Effector memory CD8-positive, alpha-beta T cell (primary cell): ENCODE results near the gene PRICKLE4.

Source experiments
- ATAC-seq: fragments of 150-1000 bp; cut with Tn5 transposase; replicated peaks from 2 replicates; pipeline ENCODE4 v1.10.0; 2021; ENCODE audit warnings: mild to moderate bottlenecking, moderate library complexity
- DNase-seq, 3 experiments: peaks; one replicate each; pipeline ENCODE4 v3.0.0; 2021
- H3K27ac Mint-ChIP-seq, 2 donors: one replicate each; pipeline ENCODE4 v1.8.0; 2022; ENCODE audit warnings: mild to moderate bottlenecking in 2 of 2, mixed read lengths in 2 of 2, moderate library complexity in 2 of 2
- H3K27me3 Mint-ChIP-seq, 2 donors: one replicate each; pipeline ENCODE4 v1.8.0; 2022; ENCODE audit warnings: mixed read lengths in 2 of 2
- H3K36me3 Mint-ChIP-seq: one replicate; pipeline ENCODE4 v1.8.0; 2022; ENCODE audit warnings: mild to moderate bottlenecking, moderate library complexity, mixed read lengths; ENCODE audit not compliant: insufficient read depth
- H3K4me1 Mint-ChIP-seq, 2 donors: one replicate each; pipeline ENCODE4 v1.8.0; 2022; ENCODE audit warnings: low read depth in 2 of 2, mixed read lengths in 2 of 2
- H3K4me3 Mint-ChIP-seq, 2 donors: one replicate each; pipeline ENCODE4 v1.8.0; 2022; ENCODE audit warnings: mild to moderate bottlenecking in 2 of 2, mixed read lengths in 2 of 2, moderate library complexity in 2 of 2
- H3K9me3 Mint-ChIP-seq, 2 donors: one replicate each; pipeline ENCODE4 v1.8.0; 2022; ENCODE audit warnings: mixed read lengths in 2 of 2

PRICKLE4 gene

GRCh38 chr6:41785689-41786450 lies 5.3 kb downstream of the PRICKLE4 start:
- Mint-ChIP-seq H3K27ac (no peak overlapping the region), H3K4me1 (peaks cover 8 to 12% of the 10 kb centered on the region in 2 donors)
- DNase-seq = no peak

GRCh38 chr6:41786451-41787218 lies 6.1 kb downstream of the PRICKLE4 start:
- ATAC-seq (peak; percentile 72), DNase-seq (peak; percentile 86 to 89 (median 88))
- peaks cover 44% of the 10 kb centered on the region for H3K36me3 Mint-ChIP-seq
- no peaks in the 10 kb centered on the region for H3K9me3 Mint-ChIP-seq
- H3K4me1 Mint-ChIP-seq = peaks cover 3 to 7% of the 10 kb centered on the region in 2 donors
- peak overlapping the region; percentile 95 to 97 for H3K27ac Mint-ChIP-seq
- H3K27me3 Mint-ChIP-seq = no peaks in the 10 kb centered on the region
- H3K4me3 Mint-ChIP-seq = peak overlapping the region; percentile 94 to 95

More at GRCh38 chr6:41785689-41786450, 5.3 kb downstream of the PRICKLE4 start:
- H3K9me3 Mint-ChIP-seq = no peaks in the 10 kb centered on the region
- H3K36me3 Mint-ChIP-seq = peaks cover 39% of the 10 kb centered on the region
- peak overlapping the region; percentile 94 to 95 for H3K4me3 Mint-ChIP-seq
- ATAC-seq = no peak
- peaks cover 0 to 6% of the 10 kb centered on the region in 2 donors for H3K27me3 Mint-ChIP-seq

- Mint-ChIP-seq H3K27ac (peak within 1 kb of the TSS; percentile 95 to 97), H3K27me3 (no peaks in the 10 kb centered on the region), H3K9me3 (no peaks in the 10 kb centered on the region), H3K36me3 (peaks cover 49% of the 10 kb centered on the region), H3K4me3 (peak within 1 kb of the TSS; percentile 94 to 95), H3K4me1 (peaks cover 3 to 7% of the 10 kb centered on the region in 2 donors)
- ATAC-seq (peak; percentile 81), DNase-seq (peak; percentile 94 to 96 (median 95))
Measured at GRCh38 chr6:41787219-41787917, 6.8 kb downstream of the PRICKLE4 start, which contains the start of gene TOMM6. TSS of gene TOMM6 (plus strand) at chr6:41787694. CDS start at chr6:41787698, 4 bp downstream.

- DNase-seq = no peak
- Mint-ChIP-seq H3K27me3 (no peaks in the 10 kb centered on the region), H3K27ac (peak overlapping the region in 1 of 2 donors; percentile 97), H3K4me1 (peaks cover 3 to 7% of the 10 kb centered on the region in 2 donors), H3K4me3 (peak overlapping the region; percentile 94 to 95), H3K9me3 (no peaks in the 10 kb centered on the region), H3K36me3 (peaks cover 53% of the 10 kb centered on the region)
- ATAC-seq = no peak
Measured at GRCh38 chr6:41789390-41789724, 8.8 kb downstream of the PRICKLE4 start.

- Mint-ChIP-seq H3K27ac (peak overlapping the region; percentile 64 to 97), H3K4me3 (no peak overlapping the region)
Measured at GRCh38 chr6:41790045-41790444, 9.5 kb downstream of the PRICKLE4 start.

GRCh38 chr6:41791305-41791704 lies 10.7 kb downstream of the PRICKLE4 start:
- no peaks in the 10 kb centered on the region for H3K9me3 Mint-ChIP-seq
- no peak for ATAC-seq
- H3K36me3 Mint-ChIP-seq = peaks cover 53% of the 10 kb centered on the region
- DNase-seq = no peak
- no peaks in the 10 kb centered on the region for H3K27me3 Mint-ChIP-seq
- no peak overlapping the region for H3K27ac Mint-ChIP-seq
- peaks cover 3 to 7% of the 10 kb centered on the region in 2 donors for H3K4me1 Mint-ChIP-seq
- no peak overlapping the region for H3K4me3 Mint-ChIP-seq

More at GRCh38 chr6:41790045-41790444, 9.5 kb downstream of the PRICKLE4 start:
- ATAC-seq (no peak), DNase-seq (no peak)
- peaks cover 3 to 7% of the 10 kb centered on the region in 2 donors for H3K4me1 Mint-ChIP-seq
- H3K36me3 Mint-ChIP-seq = peaks cover 53% of the 10 kb centered on the region
- no peaks in the 10 kb centered on the region for H3K9me3 Mint-ChIP-seq
- H3K27me3 Mint-ChIP-seq = no peaks in the 10 kb centered on the region

GRCh38 chr6:41791984-41792383 lies 11.4 kb downstream of the PRICKLE4 start:
- Mint-ChIP-seq H3K4me1 (peaks cover 3 to 7% of the 10 kb centered on the region in 2 donors), H3K4me3 (no peak overlapping the region), H3K9me3 (no peaks in the 10 kb centered on the region), H3K27me3 (no peaks in the 10 kb centered on the region), H3K36me3 (peaks cover 51% of the 10 kb centered on the region), H3K27ac (no peak overlapping the region)
- ATAC-seq (no peak), DNase-seq (no peak)

- H3K9me3 Mint-ChIP-seq = no peaks in the 10 kb centered on the region
- ATAC-seq (no peak), DNase-seq (no peak)
- no peak overlapping the region for H3K27ac Mint-ChIP-seq
- H3K36me3 Mint-ChIP-seq = peaks cover 11% of the 10 kb centered on the region
- H3K4me1 Mint-ChIP-seq = no peaks in the 10 kb centered on the region
- H3K4me3 Mint-ChIP-seq = no peak overlapping the region
- no peaks in the 10 kb centered on the region for H3K27me3 Mint-ChIP-seq
Measured at GRCh38 chr6:41796474-41796873, 15.9 kb downstream of the PRICKLE4 start.

GRCh38 chr6:41798901-41799558 lies 18.4 kb downstream of the PRICKLE4 start:
- no peak overlapping the region for H3K4me3 Mint-ChIP-seq
- H3K27ac Mint-ChIP-seq = no peak overlapping the region
- H3K36me3 Mint-ChIP-seq = no peaks in the 10 kb centered on the region
- H3K9me3 Mint-ChIP-seq = no peaks in the 10 kb centered on the region
- H3K4me1 Mint-ChIP-seq = no peaks in the 10 kb centered on the region
- no peak for ATAC-seq
- no peak for DNase-seq
- H3K27me3 Mint-ChIP-seq = no peaks in the 10 kb centered on the region

- H3K27me3 Mint-ChIP-seq = no peaks in the 10 kb centered on the region
- no peaks in the 10 kb centered on the region for H3K36me3 Mint-ChIP-seq
- H3K4me3 Mint-ChIP-seq = no peak overlapping the region
- ATAC-seq = no peak
- no peak overlapping the region for H3K27ac Mint-ChIP-seq
- no peaks in the 10 kb centered on the region for H3K9me3 Mint-ChIP-seq
- no peak for DNase-seq
- H3K4me1 Mint-ChIP-seq = no peaks in the 10 kb centered on the region
Measured at GRCh38 chr6:41799559-41799911, 19.0 kb downstream of the PRICKLE4 start.

GRCh38 chr6:41801380-41801779 lies 20.8 kb downstream of the PRICKLE4 start:
- no peak for DNase-seq
- Mint-ChIP-seq H3K27ac (no peak overlapping the region), H3K9me3 (no peaks in the 10 kb centered on the region), H3K36me3 (no peaks in the 10 kb centered on the region), H3K4me3 (no peak overlapping the region), H3K27me3 (no peaks in the 10 kb centered on the region), H3K4me1 (no peaks in the 10 kb centered on the region)
- no peak for ATAC-seq

- H3K36me3 Mint-ChIP-seq = no peaks in the 10 kb centered on the region
- H3K27me3 Mint-ChIP-seq = no peaks in the 10 kb centered on the region
- ATAC-seq = no peak
Measured at GRCh38 chr6:41805830-41806774, 25.5 kb downstream of the PRICKLE4 start.

More at GRCh38 chr6:41805830-41806774, 25.5 kb downstream of the PRICKLE4 start:
- DNase-seq = no peak
- no peak overlapping the region for H3K27ac Mint-ChIP-seq
- no peaks in the 10 kb centered on the region for H3K9me3 Mint-ChIP-seq
- no peak overlapping the region for H3K4me3 Mint-ChIP-seq
- no peaks in the 10 kb centered on the region for H3K4me1 Mint-ChIP-seq
